ENCODE data around the gene MAGEA6.
"Not testable (repeated sequence)": the region's sequence is repeated elsewhere in the genome, so short reads cannot be mapped to it uniquely, and the experiment has no call there.

Gene MAGEA6

GRCh38 chrX:152769549-152770289 is at the start of gene MAGEA6:
Gene MAGEA6, minus strand, starts transcription at chrX:152769689. Its CDS starts 2,039 bp downstream, at chrX:152767650.
- not testable (repeated sequence) for H3K27me3 Mint-ChIP-seq (ENCODE audit: low read depth, poor library complexity); H3K36me3 Mint-ChIP-seq (ENCODE audit: low read depth); H3K4me1 Mint-ChIP-seq; H3K4me3 Mint-ChIP-seq; DNase-seq; H3K27ac Mint-ChIP-seq; H3K9me3 Mint-ChIP-seq

GRCh38 chrX:152819266-152819665 is 49.8 kb upstream of the MAGEA6 start:
- Mint-ChIP-seq H3K36me3 (ENCODE audit: low read depth) (no peaks in the 10 kb centered on the region), H3K4me1 (no peaks in the 10 kb centered on the region), H3K4me3 (no peak overlapping the region), H3K27ac (no peak overlapping the region), H3K9me3 (peaks cover 34% of the 10 kb centered on the region), H3K27me3 (ENCODE audit: low read depth, poor library complexity) (peaks cover 12% of the 10 kb centered on the region)
- DNase-seq, result no peak
- no peak for TF ChIP-seq CTCF (IDR thresholded peaks at IDR 0.05)

- Mint-ChIP-seq H3K4me3 (no peak overlapping the region), H3K27ac (no peak overlapping the region), H3K27me3 (ENCODE audit: low read depth, poor library complexity) (peaks cover 12% of the 10 kb centered on the region), H3K36me3 (ENCODE audit: low read depth) (no peaks in the 10 kb centered on the region), H3K4me1 (no peaks in the 10 kb centered on the region), H3K9me3 (peaks cover 40% of the 10 kb centered on the region)
- TF ChIP-seq CTCF (IDR thresholded peaks at IDR 0.05), result no peak
- DNase-seq, result no peak
Measured at GRCh38 chrX:152818356-152818755, 48.9 kb upstream of the MAGEA6 start.

GRCh38 chrX:152817078-152817764 is 47.7 kb upstream of the MAGEA6 start:
- Mint-ChIP-seq H3K4me1 (no peaks in the 10 kb centered on the region), H3K27ac (no peak overlapping the region), H3K9me3 (peaks cover 47% of the 10 kb centered on the region), H3K4me3 (no peak overlapping the region), H3K27me3 (ENCODE audit: low read depth, poor library complexity) (peaks cover 14% of the 10 kb centered on the region), H3K36me3 (ENCODE audit: low read depth) (no peaks in the 10 kb centered on the region)
- peak; percentile 34 for TF ChIP-seq CTCF (IDR thresholded peaks at IDR 0.05)
- DNase-seq, result peak; percentile 24

GRCh38 chrX:152814048-152814447 is 44.6 kb upstream of the MAGEA6 start:
- no peaks in the 10 kb centered on the region for H3K4me1 Mint-ChIP-seq
- no peaks in the 10 kb centered on the region for H3K36me3 Mint-ChIP-seq (ENCODE audit: low read depth)
- peaks cover 18% of the 10 kb centered on the region for H3K27me3 Mint-ChIP-seq (ENCODE audit: low read depth, poor library complexity)
- TF ChIP-seq CTCF (IDR thresholded peaks at IDR 0.05), result no peak
- no peak overlapping the region for H3K4me3 Mint-ChIP-seq
- no peak overlapping the region for H3K27ac Mint-ChIP-seq
- H3K9me3 Mint-ChIP-seq, result peaks cover 54% of the 10 kb centered on the region
- no peak for DNase-seq

- no peaks in the 10 kb centered on the region for H3K4me1 Mint-ChIP-seq
- H3K27me3 Mint-ChIP-seq (ENCODE audit: low read depth, poor library complexity), result peaks cover 12% of the 10 kb centered on the region
- no peak overlapping the region for H3K4me3 Mint-ChIP-seq
- H3K36me3 Mint-ChIP-seq (ENCODE audit: low read depth), result no peaks in the 10 kb centered on the region
- H3K27ac Mint-ChIP-seq, result no peak overlapping the region
- no peak for DNase-seq
- peaks cover 55% of the 10 kb centered on the region for H3K9me3 Mint-ChIP-seq
- TF ChIP-seq CTCF (IDR thresholded peaks at IDR 0.05), result no peak
Measured at GRCh38 chrX:152813206-152813605, 43.7 kb upstream of the MAGEA6 start.

All from nephron progenitor cell (in vitro differentiated cells).